Fibroblast of lung (primary cell): ENCODE data around the gene BFSP2. TPM values are rescaled to one million over a fixed set of nuclear protein-coding genes. Genes with fewer than 3 reads are reported as not detected.

Experiments used
- DNase-seq, 2 donors: peaks; one replicate each; pipeline versions ENCODE4 v3.0.0 to v3.0.0-alpha.2; 2010; ENCODE audit warnings: low read depth in 2 of 2
- H2AFZ ChIP-seq: 2 replicates; pipeline ENCODE4 v1.5.1; 2012; ENCODE audit warnings: low read length, control low read depth, inconsistent platforms
- H3K27ac ChIP-seq: 2 replicates; pipeline ENCODE4 v1.5.1; 2011; ENCODE audit warnings: low read length, control low read depth; ENCODE audit not compliant: insufficient read depth
- H3K27me3 ChIP-seq: 2 replicates; pipeline ENCODE4 v1.5.1; 2011; ENCODE audit warnings: mild to moderate bottlenecking, low read length; ENCODE audit not compliant: control insufficient read depth, insufficient read depth
- H3K36me3 ChIP-seq: 2 replicates; pipeline ENCODE4 v1.5.1; 2011; ENCODE audit warnings: low read length; ENCODE audit not compliant: control insufficient read depth, insufficient read depth
- H3K4me1 ChIP-seq: 2 replicates; pipeline ENCODE4 v1.5.1; 2011; ENCODE audit warnings: low read length; ENCODE audit not compliant: control insufficient read depth, insufficient read depth; ENCODE audit errors: extremely low read depth
- H3K4me2 ChIP-seq: 2 replicates; pipeline ENCODE4 v1.5.1; 2011; ENCODE audit warnings: low read length, control low read depth; ENCODE audit not compliant: insufficient read depth; ENCODE audit errors: extremely low read depth
- H3K4me3 ChIP-seq, 4 experiments: fragments of 200-600 bp in 1 of 4; sonication (generic) in 1 of 4; replicated peaks in 1 of 4; 2 replicates each; pipeline ENCODE4 v1.5.1; 2011 to 2016; ENCODE audit warnings: low read length in 4 of 4, low read depth in 3 of 4, mild to moderate bottlenecking in 3 of 4, control low read depth in 2 of 4, inconsistent platforms in 1 of 4, mixed read lengths in 1 of 4; ENCODE audit not compliant: insufficient read depth in 1 of 4; ENCODE audit errors: control extremely low read depth in 1 of 4
- H3K79me2 ChIP-seq: 2 replicates; pipeline ENCODE4 v1.5.1; 2012; ENCODE audit warnings: mild to moderate bottlenecking, low read length, inconsistent platforms; ENCODE audit not compliant: control insufficient read depth, insufficient read depth
- H3K9ac ChIP-seq: 2 replicates; pipeline ENCODE4 v1.5.1; 2011; ENCODE audit warnings: mild to moderate bottlenecking, low read length, control low read depth; ENCODE audit not compliant: insufficient read depth
- H3K9me3 ChIP-seq: 2 replicates; pipeline ENCODE4 v1.5.1; 2012; ENCODE audit warnings: low read depth, low read length; ENCODE audit not compliant: control insufficient read depth, insufficient read depth
- H4K20me1 ChIP-seq: 2 replicates; pipeline ENCODE4 v1.5.1; 2011; ENCODE audit warnings: low read length; ENCODE audit not compliant: control insufficient read depth, insufficient read depth; ENCODE audit errors: extremely low read depth
- EZH2 ChIP-seq: IDR thresholded peaks from 2 replicates; pipeline ENCODE4 v1.5.1; 2012; ENCODE audit warnings: low read length, control low read depth, mild to moderate bottlenecking; ENCODE audit errors: missing control alignments
- polyA plus RNA-seq, 2 donors: library from polyadenylated mRNA; depleted of rRNA in 1 of 2; stranded (reverse) in 1 of 2; unstranded in 1 of 2; fragments of >200 nt; gene quantifications; 2 replicates each; pipeline ENCODE4 v1.2.1, GENCODE V29; 2011 to 2012; ENCODE audit warnings: missing spikeins in 1 of 2
- total RNA-seq: library from RNA; depleted of rRNA; stranded (reverse); fragments of >200 nt; gene quantifications from 2 replicates; pipeline ENCODE4 v1.2.1, GENCODE V29; 2014
- TF ChIP-seq, protein P1 (sequence below), 2 donors: IDR thresholded peaks in 1 of 2; conservative IDR thresholded peaks in 1 of 2; 1 replicate in 1 of 2; 2 replicates in 1 of 2; pipeline ENCODE4 v1.5.1; 2011 to 2012; ENCODE audit warnings: low read length in 2 of 2, control low read depth in 1 of 2, inconsistent platforms in 1 of 2, low read depth in 1 of 2, mild to moderate bottlenecking in 1 of 2

The BFSP2 gene
- total and polyA plus RNA-seq, 2 donors (not counting 1 experiment from before 2014, with no cell fraction given), result not detected

DNA sequence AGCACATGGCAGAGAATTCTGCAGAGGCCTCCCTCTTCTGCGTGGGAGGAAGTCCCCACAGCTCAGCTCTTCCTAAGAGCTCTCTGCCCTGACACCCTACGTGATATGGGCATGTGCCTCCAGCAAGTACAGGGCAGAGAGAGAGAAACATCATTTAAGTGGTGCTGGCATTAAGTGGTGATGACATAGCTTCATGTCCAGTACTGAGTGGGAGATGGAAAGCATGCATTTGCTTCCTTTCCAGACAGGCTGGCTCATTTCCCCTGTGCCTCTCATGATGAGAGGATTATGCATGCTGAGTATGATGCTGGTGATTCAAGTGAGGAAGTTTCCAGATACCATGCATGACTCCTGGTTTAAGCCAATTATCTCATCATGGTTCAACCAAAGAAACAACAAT is 26.9 kb downstream of the BFSP2 start:
- peak in 1 of 2 donors; percentile 70 for DNase-seq
- H3K79me2 ChIP-seq, result no peaks in the 10 kb centered on the region
- H3K9me3 ChIP-seq, result no peaks in the 10 kb centered on the region
- H3K27ac ChIP-seq, result no peak overlapping the region
- H3K36me3 ChIP-seq, result no peaks in the 10 kb centered on the region
- no peak overlapping the region for H3K4me2 ChIP-seq
- no peaks in the 10 kb centered on the region for H4K20me1 ChIP-seq
- no peaks in the 10 kb centered on the region for H3K27me3 ChIP-seq
- no peaks in the 10 kb centered on the region for H3K4me1 ChIP-seq
- H3K9ac ChIP-seq, result no peak overlapping the region
- no peak overlapping the region for H3K4me3 ChIP-seq
- TF ChIP-seq, protein P1, sequence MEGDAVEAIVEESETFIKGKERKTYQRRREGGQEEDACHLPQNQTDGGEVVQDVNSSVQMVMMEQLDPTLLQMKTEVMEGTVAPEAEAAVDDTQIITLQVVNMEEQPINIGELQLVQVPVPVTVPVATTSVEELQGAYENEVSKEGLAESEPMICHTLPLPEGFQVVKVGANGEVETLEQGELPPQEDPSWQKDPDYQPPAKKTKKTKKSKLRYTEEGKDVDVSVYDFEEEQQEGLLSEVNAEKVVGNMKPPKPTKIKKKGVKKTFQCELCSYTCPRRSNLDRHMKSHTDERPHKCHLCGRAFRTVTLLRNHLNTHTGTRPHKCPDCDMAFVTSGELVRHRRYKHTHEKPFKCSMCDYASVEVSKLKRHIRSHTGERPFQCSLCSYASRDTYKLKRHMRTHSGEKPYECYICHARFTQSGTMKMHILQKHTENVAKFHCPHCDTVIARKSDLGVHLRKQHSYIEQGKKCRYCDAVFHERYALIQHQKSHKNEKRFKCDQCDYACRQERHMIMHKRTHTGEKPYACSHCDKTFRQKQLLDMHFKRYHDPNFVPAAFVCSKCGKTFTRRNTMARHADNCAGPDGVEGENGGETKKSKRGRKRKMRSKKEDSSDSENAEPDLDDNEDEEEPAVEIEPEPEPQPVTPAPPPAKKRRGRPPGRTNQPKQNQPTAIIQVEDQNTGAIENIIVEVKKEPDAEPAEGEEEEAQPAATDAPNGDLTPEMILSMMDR (conservative IDR thresholded peaks at IDR 0.05 in 1 of 2, IDR thresholded peaks at IDR 0.05 in 1 of 2; ENCODE audit: low read depth in 1 of 2, low read length in 2 of 2), result no peak
- TF ChIP-seq EZH2, result no peak
- H2AFZ ChIP-seq, result no peak overlapping the region

DNA sequence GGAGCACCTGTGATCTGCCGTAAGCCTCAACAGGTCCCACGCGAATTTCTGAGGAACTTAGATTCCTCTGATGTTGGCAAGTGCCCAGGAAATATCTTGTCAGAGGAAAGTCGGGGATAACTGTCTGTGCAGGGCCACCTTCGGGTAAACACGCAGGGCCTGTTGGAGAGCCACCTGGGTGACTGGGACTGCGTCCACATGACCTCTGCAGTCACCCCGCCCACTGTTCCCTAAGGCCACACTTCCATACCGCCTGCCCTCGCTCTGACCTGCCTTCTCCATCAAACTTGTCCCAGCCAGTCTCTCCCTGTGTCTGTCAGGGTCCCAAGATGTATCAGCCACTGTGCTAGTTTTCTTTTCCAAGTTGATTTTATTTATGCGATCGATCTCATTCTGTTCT is 28.7 kb downstream of the BFSP2 start:
- H3K27ac ChIP-seq, result no peak overlapping the region
- no peak overlapping the region for H2AFZ ChIP-seq
- TF ChIP-seq, protein P1 (conservative IDR thresholded peaks at IDR 0.05 in 1 of 2, IDR thresholded peaks at IDR 0.05 in 1 of 2; ENCODE audit: low read depth in 1 of 2, low read length in 2 of 2), result no peak
- no peak for TF ChIP-seq EZH2
- no peaks in the 10 kb centered on the region for H3K36me3 ChIP-seq
- H3K4me2 ChIP-seq, result no peak overlapping the region
- H3K4me1 ChIP-seq, result no peaks in the 10 kb centered on the region
- H3K4me3 ChIP-seq, result no peak overlapping the region
- no peaks in the 10 kb centered on the region for H3K79me2 ChIP-seq
- DNase-seq, result no peak
- H4K20me1 ChIP-seq, result no peaks in the 10 kb centered on the region
- no peaks in the 10 kb centered on the region for H3K9me3 ChIP-seq
- H3K27me3 ChIP-seq, result no peaks in the 10 kb centered on the region
- no peak overlapping the region for H3K9ac ChIP-seq

DNA sequence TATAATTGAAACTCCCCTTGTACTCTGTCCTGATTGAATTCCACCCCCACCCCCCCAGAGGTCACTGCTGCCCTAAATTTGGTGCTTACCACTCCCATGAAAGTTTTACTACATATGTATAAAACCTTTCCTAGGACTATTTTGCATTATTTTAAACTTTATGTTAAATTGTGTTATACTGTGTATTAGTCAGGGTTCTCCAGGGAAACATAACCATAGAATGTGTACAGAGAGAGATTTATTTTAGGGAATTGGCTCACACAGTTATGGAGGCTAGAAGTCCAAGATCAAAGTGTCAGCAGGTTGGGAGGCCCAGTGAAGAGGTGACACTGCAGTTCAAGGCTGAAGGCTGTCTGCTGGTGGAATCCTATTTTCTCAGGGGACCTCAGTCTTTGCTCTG is 29.2 kb downstream of the BFSP2 start:
- H4K20me1 ChIP-seq, result no peaks in the 10 kb centered on the region
- no peak overlapping the region for H3K4me3 ChIP-seq
- H3K27ac ChIP-seq, result no peak overlapping the region
- no peak overlapping the region for H2AFZ ChIP-seq
- H3K36me3 ChIP-seq, result no peaks in the 10 kb centered on the region
- no peaks in the 10 kb centered on the region for H3K27me3 ChIP-seq
- H3K79me2 ChIP-seq, result no peaks in the 10 kb centered on the region
- no peaks in the 10 kb centered on the region for H3K4me1 ChIP-seq
- no peak for TF ChIP-seq EZH2
- TF ChIP-seq, protein P1 (conservative IDR thresholded peaks at IDR 0.05 in 1 of 2, IDR thresholded peaks at IDR 0.05 in 1 of 2; ENCODE audit: low read depth in 1 of 2, low read length in 2 of 2), result no peak
- DNase-seq, result no peak
- no peaks in the 10 kb centered on the region for H3K9me3 ChIP-seq
- no peak overlapping the region for H3K4me2 ChIP-seq
- H3K9ac ChIP-seq, result no peak overlapping the region
